Naive thymus-derived CD8-positive, alpha-beta T cell (primary cell): ENCODE results near the gene COPS7B. TPM values are rescaled to one million over a fixed set of nuclear protein-coding genes. Genes with fewer than 3 reads are reported as not detected.

Experiments used
- ATAC-seq, 2 donors: fragments of 150-1000 bp; cut with Tn5 transposase in 1 of 2; sonication (Bioruptor Pico), chemical (Tn5 transposase) in 1 of 2; 1 replicate in 1 of 2; 2 replicates in 1 of 2; pipeline ENCODE4 v1.10.0; 2021; ENCODE audit warnings: mild to moderate bottlenecking in 2 of 2, moderate library complexity in 2 of 2
- POLR2A ChIA-PET: fragments of 350-600 bp; sonication (Branson Sonifier 250); formaldehyde crosslinking; loops from one replicate; lab custom pipeline; 2021; ENCODE audit warnings: antibody characterized with exemption; lab: Charles Lee
- DNase-seq, 10 donors: peaks; one replicate each; pipeline versions ENCODE4 v3.0.0 to v3.0.0-alpha.2; 2020 to 2022
- H3K27ac Mint-ChIP-seq, 10 donors: one replicate each; pipeline ENCODE4 v1.8.0; 2020 to 2022; ENCODE audit warnings: mild to moderate bottlenecking in 10 of 10, mixed read lengths in 10 of 10, moderate library complexity in 4 of 10, inconsistent platforms in 1 of 10
- H3K27me3 Mint-ChIP-seq, 5 donors: one replicate each; pipeline ENCODE4 v1.8.0; 2021 to 2022; ENCODE audit warnings: mixed read lengths in 5 of 5
- H3K36me3 Mint-ChIP-seq, 3 donors: one replicate each; pipeline ENCODE4 v1.8.0; 2020 to 2022; ENCODE audit warnings: mixed read lengths in 3 of 3, mild to moderate bottlenecking in 2 of 3, inconsistent platforms in 1 of 3
- H3K4me1 Mint-ChIP-seq, 4 donors: one replicate each; pipeline ENCODE4 v1.8.0; 2021 to 2022; ENCODE audit warnings: mixed read lengths in 4 of 4
- H3K4me3 Mint-ChIP-seq, 10 donors: one replicate each; pipeline ENCODE4 v1.8.0; 2020 to 2022; ENCODE audit warnings: mild to moderate bottlenecking in 10 of 10, mixed read lengths in 10 of 10, moderate library complexity in 6 of 10, inconsistent platforms in 1 of 10
- H3K9me3 Mint-ChIP-seq, 9 donors: one replicate each; pipeline ENCODE4 v1.8.0; 2020 to 2022; ENCODE audit warnings: mixed read lengths in 9 of 9, mild to moderate bottlenecking in 3 of 9, inconsistent platforms in 1 of 9, moderate library complexity in 1 of 9
- polyA plus RNA-seq, 3 donors: library from polyadenylated mRNA; unstranded; fragments of 300-500 nt; fragmentation: Illumina TruSeq; gene quantifications; one replicate each; pipeline ENCODE4 v1.2.3, GENCODE V29; 2021
- total RNA-seq, 8 experiments: library from RNA in 2 of 8; stranded (reverse) in 2 of 8; gene quantifications; one replicate each; pipeline ENCODE4 v1.2.3 and lab custom pipeline; 2021 to 2026

The COPS7B gene
- total and polyA plus RNA-seq, 5 experiments from 2014 or later, result 30.0 to 57.7 (median 41.0) TPM

- POLR2A ChIA-PET, result no interaction called here
- no peak for ATAC-seq
- no peak overlapping the region for H3K27ac Mint-ChIP-seq
- DNase-seq, result no peak
- H3K9me3 Mint-ChIP-seq, result no peaks in the 10 kb centered on the region
- no peak overlapping the region for H3K4me3 Mint-ChIP-seq
- no peaks in the 10 kb centered on the region for H3K36me3 Mint-ChIP-seq
- peaks cover 0 to 6% (median 2%) of the 10 kb centered on the region in 4 donors for H3K4me1 Mint-ChIP-seq
- H3K27me3 Mint-ChIP-seq, result peaks cover 0 to 10% (median 3%) of the 10 kb centered on the region in 5 donors
These were observed 70.7 kb downstream of the COPS7B start for GRCh38 chr2:231856959-231857358.

Other genes with a start within 250 kb of the COPS7B start
- not detected for gene TEX44, start 193.6 kb upstream of the COPS7B start, total RNA-seq
- not detected for gene TEX44, start 193.6 kb upstream of the COPS7B start, polyA plus RNA-seq
- gene PTMA, start 77.9 kb upstream of the COPS7B start, total RNA-seq, result 1,000 to 10,000 TPM; 1,008 to 1,051 TPM
- gene PTMA, start 77.9 kb upstream of the COPS7B start, polyA plus RNA-seq, result 1,000 to 10,000 TPM; 1,851 to 2,224 (median 2,052) TPM
- gene PDE6D, start 5.2 kb upstream of the COPS7B start, total RNA-seq, result 10 to 100 TPM; 24.7 to 30.6 TPM
- gene PDE6D, start 5.2 kb upstream of the COPS7B start, polyA plus RNA-seq, result 10 to 100 TPM; 47.9 to 59.5 (median 51.4) TPM
- not detected for gene NPPC, start 140.0 kb downstream of the COPS7B start, total RNA-seq
- gene NPPC, start 140.0 kb downstream of the COPS7B start, polyA plus RNA-seq, result under 1 TPM in 1 of 3 donors, not detected in 2; 0.27 TPM
- 10 to 100 TPM; 59.0 to 59.1 TPM for gene DIS3L2, start 175.3 kb downstream of the COPS7B start, total RNA-seq
- 10 to 100 TPM; 12.5 to 17.2 (median 16.4) TPM for gene DIS3L2, start 175.3 kb downstream of the COPS7B start, polyA plus RNA-seq